Epithelial cell of umbilical artery (primary cell): ENCODE data around the gene C16orf54. TPM values are rescaled to one million over a fixed set of nuclear protein-coding genes. Genes with fewer than 3 reads are reported as not detected.

Experiments used
- total RNA-seq: library from RNA; depleted of rRNA; stranded (reverse); fragments of >200 nt; gene quantifications from 2 replicates; pipeline ENCODE4 v1.2.3, GENCODE V29; 2014

C16orf54 gene
- total RNA-seq = not detected in 2 replicates

DNA sequence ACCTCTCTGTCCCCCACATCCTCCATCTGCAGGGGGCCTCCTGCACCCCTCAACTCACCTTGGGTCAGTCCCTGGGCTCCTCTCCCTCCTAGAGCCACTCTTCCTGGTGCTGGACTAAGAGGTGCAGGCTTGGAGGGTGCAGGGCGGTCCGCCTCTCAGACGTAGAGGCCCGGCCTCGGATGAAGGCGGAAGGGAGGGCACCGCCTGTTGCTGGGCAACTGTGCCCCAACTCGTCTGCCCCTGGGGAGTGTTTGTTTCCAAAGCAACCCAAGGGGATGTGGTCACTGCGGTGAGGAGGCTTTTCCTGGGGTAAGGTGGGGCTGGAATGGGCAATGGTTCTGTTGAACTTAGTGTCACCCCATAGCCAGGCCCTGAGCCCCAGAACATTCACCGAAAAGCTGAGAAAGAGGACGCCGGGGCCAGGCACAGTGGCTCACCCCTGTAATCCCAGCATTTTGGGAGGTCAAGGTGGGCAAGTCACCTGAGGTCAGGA lies at the start of gene C16orf54:
C16orf54 (minus strand) TSS at position 138 of the 493 bp plus-strand sequence. CDS start 1,039 bp downstream, outside the sequence.

GRCh38 chr16:29790183-29790948 lies 44.6 kb upstream of the C16orf54 start, which contains the start of gene KIF22:
TSS of gene KIF22 (plus strand) at chr16:29790751. CDS start at chr16:29790760, 9 bp downstream.

DNA sequence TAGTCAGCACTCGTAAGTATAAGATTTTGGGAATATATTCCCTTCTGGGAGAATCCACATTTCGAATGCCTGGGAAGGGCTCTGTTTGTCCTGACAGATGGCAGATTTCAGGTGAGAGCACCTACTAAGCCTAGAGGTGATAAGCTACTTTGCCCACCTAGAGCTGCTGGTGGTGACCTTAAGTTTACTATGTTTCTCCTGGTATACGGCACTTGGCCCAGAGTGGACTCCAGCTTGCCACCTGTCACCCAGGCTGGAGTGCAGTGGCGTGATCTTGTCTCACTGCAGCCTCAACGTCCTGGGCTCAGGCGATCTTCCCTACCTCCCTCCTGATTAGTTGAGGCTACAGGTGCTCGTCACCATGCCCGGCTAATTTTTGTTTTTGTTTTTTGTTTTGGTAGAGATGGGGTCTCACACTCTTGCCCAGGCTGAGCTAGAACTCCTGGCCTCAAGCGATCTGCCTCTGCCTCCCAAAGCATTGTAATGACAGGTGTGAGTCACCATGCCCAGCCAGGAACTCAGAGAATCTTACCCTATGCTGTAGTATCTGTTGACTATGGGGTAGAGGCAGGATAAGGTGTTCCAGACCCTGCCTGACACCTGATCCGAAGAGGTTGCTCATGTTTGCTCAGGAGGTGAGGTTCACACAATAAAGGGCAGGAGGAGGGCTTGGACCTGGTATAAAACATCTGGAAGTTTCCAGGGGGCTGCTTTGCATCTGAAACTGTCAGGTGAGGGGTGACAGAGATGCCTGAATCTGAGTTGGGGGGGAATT lies 32.0 kb upstream of the C16orf54 start, which contains the start of gene ZG16:
ZG16 (plus strand) TSS at position 681 of the 775 bp plus-strand sequence. CDS start 1,011 bp downstream, outside the sequence.

Other genes with a start within 250 kb of the C16orf54 start
- 8.1 and 33.6 TPM in 2 replicates for gene NPIPB12, start 239.6 kb downstream of the C16orf54 start, total RNA-seq
- gene SPN, start 82.7 kb downstream of the C16orf54 start, total RNA-seq = not detected in 2 replicates
- gene QPRT, start 66.8 kb downstream of the C16orf54 start, total RNA-seq = 0.32 and 1.4 TPM in 2 replicates
- gene ZG16, start 32.3 kb upstream of the C16orf54 start, total RNA-seq = under 0.01 TPM in 1 of 2 replicates, not detected in the other
- gene KIF22, start 44.8 kb upstream of the C16orf54 start, total RNA-seq = 64.7 and 67.6 TPM in 2 replicates
- 111 and 160 TPM in 2 replicates for gene MAZ, start 60.5 kb upstream of the C16orf54 start, total RNA-seq
- gene PRRT2, start 66.2 kb upstream of the C16orf54 start, total RNA-seq = 0.65 and 1.1 TPM in 2 replicates
- gene PAGR1, start 70.2 kb upstream of the C16orf54 start, total RNA-seq = 27.0 and 36.9 TPM in 2 replicates
- gene MVP, start 74.5 kb upstream of the C16orf54 start, total RNA-seq = 167 and 215 TPM in 2 replicates
- 55.2 and 70.4 TPM in 2 replicates for gene CDIPT, start 117.2 kb upstream of the C16orf54 start, total RNA-seq
- gene SEZ6L2, start 153.6 kb upstream of the C16orf54 start, total RNA-seq = 1.2 and 3.9 TPM in 2 replicates
- gene ASPHD1, start 154.5 kb upstream of the C16orf54 start, total RNA-seq = 1.2 and 3.6 TPM in 2 replicates
- gene KCTD13, start 180.2 kb upstream of the C16orf54 start, total RNA-seq = 5.8 and 8.8 TPM in 2 replicates
- 73.1 TPM in 2 replicates for gene TMEM219, start 216.1 kb upstream of the C16orf54 start, total RNA-seq
- gene TAOK2, start 227.9 kb upstream of the C16orf54 start, total RNA-seq = 86.4 and 95.9 TPM in 2 replicates
- 5.5 and 8.4 TPM in 2 replicates for gene HIRIP3, start 249.6 kb upstream of the C16orf54 start, total RNA-seq